Measurements from ENCODE around the gene SERPINA12.

- TF ChIP-seq CTCF (IDR thresholded peaks at IDR 0.05; ENCODE audit: insufficient read depth, low read depth, low read length) (no peak), EZH2 (IDR thresholded peaks at IDR 0.05; ENCODE audit: insufficient read depth, low read length) (no peak)
These were observed 64.3 kb downstream of the SERPINA12 start for GRCh38 chr14:94445003-94445402.
